D721Med (cell line): Measurements from ENCODE around the gene RREB1.

Experiments used
- DNase-seq: peaks from one replicate; pipeline ENCODE4 v3.0.0; 2011; ENCODE audit warnings: low spot score; ENCODE audit not compliant: insufficient read length
- FAIRE-seq: peaks from 2 replicates; lab custom pipeline; 2011; peaks lifted over from hg19 to GRCh38; lab: Jason Lieb, UNC
- TF ChIP-seq, protein P1 (sequence below): IDR thresholded peaks from 2 replicates; pipeline ENCODE4 v1.5.1; 2012; ENCODE audit warnings: mild to moderate bottlenecking, control low read depth; ENCODE audit not compliant: insufficient read depth; ENCODE audit errors: missing control alignments

Gene RREB1

DNA sequence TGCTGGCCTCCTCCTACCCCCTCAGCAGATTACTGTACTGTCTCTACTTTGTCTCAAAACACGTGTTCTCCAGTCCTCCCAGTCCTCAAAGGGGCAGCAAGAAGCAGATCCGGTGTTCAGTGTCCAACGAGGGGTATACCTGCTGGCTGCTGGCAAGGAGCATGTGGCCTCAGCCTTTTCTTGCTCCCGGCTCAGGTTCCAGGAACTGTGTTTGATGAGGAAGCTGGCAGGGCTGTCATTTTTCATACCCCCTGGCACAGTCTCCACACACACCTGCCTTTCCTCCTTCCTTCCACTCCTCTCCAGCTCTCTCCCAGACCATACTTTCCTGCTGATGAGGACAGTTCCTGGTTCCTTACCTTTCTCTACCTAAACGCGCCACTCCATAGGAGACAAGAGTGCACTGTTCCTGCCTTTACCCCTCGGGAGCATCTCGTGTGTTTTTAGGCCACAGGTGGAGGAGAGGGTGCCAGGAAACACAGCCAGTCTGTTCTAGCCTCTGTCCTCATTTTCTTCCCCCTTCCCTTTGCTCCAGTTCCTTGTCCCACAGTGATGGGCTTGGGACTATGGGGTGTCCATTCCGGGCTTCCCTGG, 128.0 kb downstream of the RREB1 start:
- FAIRE-seq = no peak
- no peak for DNase-seq
- TF ChIP-seq, protein P1, sequence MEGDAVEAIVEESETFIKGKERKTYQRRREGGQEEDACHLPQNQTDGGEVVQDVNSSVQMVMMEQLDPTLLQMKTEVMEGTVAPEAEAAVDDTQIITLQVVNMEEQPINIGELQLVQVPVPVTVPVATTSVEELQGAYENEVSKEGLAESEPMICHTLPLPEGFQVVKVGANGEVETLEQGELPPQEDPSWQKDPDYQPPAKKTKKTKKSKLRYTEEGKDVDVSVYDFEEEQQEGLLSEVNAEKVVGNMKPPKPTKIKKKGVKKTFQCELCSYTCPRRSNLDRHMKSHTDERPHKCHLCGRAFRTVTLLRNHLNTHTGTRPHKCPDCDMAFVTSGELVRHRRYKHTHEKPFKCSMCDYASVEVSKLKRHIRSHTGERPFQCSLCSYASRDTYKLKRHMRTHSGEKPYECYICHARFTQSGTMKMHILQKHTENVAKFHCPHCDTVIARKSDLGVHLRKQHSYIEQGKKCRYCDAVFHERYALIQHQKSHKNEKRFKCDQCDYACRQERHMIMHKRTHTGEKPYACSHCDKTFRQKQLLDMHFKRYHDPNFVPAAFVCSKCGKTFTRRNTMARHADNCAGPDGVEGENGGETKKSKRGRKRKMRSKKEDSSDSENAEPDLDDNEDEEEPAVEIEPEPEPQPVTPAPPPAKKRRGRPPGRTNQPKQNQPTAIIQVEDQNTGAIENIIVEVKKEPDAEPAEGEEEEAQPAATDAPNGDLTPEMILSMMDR = no peak

DNA sequence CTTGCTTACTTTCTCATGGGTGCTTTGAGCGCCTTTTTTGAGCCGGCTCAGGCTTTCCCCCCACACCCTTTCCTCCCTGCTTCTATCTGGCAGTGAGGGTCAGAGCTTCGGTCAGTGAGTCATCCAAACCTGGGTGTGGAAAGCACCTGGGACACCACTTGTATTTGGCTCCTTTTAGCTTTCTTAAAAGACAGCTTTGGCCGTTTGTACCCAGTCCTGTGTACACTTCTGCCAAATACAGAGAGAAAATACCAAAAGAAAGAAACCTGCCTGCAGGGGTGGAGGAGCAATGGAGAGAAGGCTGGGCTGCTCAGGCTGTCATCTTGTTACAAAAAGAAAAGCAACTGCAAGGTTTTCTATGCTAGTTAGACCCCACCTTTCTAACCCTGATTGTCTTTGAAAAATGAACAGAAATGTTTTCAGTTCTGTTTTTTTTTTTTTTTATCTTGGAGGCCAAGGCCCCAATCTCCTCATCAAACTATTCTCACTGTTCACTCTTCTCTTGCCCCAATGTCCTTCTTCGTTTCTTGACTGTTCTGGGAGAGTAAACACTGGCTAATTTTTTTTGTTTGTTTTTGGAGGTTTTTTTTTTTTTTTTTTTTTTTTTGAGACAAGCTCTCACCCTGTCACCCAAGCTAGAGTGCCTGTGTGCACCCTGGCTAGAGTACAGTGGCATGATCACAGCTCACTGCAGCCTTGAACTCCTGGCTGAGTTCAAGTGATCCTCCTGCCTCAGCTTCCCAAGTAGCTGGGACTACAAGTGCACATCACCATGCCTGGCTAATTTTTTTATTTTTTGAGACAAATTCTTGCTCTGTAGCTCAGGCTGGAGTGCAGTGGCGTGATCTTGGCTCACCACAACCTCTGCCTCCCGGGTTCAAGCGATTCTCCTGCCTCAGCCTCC, 128.8 kb downstream of the RREB1 start:
- TF ChIP-seq, protein P1 = no peak
- DNase-seq (no peak), FAIRE-seq (no peak)

DNA sequence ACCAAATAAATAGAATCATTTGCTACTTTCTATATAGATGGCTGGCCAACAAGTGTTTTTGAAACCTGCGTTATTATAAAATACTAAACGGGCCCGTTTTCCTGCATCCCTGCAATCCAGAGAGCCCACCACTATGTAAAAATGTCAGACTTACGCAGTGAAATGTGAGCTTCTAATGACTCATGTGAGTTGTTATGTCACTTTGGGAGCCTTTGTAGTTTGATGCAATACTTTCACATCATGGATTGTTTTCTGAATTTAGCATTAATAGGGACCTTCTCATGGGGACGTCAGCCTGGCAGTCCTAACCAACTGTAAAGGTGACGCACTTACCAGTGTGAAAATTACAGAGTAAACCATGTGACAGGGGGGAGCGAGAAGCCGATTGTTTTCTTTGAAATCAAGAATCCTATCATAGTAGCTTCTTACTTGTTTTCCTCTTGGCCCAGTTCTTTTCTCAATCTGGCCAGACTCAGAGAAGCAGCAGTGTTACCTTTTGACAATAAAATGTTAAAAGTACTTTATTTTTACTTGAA, 130.0 kb downstream of the RREB1 start:
- no peak for FAIRE-seq
- no peak for DNase-seq
- TF ChIP-seq, protein P1 = no peak

DNA sequence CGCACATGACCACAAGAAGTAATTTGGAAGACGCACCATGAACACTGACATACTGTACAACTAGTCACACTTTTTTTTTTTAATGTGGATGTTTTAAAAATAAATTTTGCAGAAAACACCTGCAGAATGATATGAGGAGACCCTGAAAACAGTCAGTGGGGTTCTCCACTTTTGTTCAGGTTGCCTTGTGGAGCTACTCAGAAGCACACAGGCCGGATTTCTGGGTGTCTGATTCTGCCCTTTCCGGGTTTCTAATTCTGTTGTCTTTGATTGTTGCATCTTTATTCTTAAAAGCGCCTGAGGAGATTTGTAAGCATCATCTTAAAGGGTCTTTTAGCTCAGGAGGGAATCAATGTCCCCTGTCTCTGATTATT, 130.8 kb downstream of the RREB1 start:
- no peak for DNase-seq
- TF ChIP-seq, protein P1 = no peak
- no peak for FAIRE-seq

DNA sequence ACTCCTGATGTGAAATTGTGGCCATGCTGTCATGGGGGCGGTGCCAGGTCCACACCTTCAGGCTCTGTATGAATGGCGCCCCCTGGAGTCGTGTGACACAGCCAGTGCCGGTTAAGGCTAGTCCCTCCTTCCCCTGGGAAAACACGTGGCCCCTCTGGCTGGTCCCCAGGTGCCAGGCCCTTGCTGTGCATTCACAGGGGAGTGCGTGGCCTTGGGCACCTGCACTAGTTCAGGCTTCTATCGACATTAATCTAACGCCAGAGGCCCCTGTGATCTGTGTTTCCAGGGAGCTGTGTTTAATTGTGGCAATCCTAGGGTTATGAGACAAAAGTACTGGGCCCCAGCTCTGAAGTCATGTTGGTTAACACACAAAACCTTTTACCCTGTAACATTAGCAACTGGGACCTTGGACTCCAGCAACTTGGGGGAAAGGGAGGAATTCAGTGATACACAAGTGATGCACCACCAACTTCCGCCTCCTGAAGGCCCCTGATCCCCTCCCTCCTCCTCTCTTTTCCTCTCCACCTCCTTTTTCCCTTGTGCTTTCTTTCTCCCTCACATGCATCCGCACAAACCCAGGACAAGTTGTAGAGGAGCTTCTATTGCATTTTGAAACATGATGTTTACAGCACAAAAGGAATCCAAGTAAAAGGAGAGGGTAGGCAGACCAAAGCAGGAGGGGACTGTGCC, 131.3 kb downstream of the RREB1 start:
- DNase-seq (no peak), FAIRE-seq (no peak)
- TF ChIP-seq, protein P1 = peak; percentile 74

DNA sequence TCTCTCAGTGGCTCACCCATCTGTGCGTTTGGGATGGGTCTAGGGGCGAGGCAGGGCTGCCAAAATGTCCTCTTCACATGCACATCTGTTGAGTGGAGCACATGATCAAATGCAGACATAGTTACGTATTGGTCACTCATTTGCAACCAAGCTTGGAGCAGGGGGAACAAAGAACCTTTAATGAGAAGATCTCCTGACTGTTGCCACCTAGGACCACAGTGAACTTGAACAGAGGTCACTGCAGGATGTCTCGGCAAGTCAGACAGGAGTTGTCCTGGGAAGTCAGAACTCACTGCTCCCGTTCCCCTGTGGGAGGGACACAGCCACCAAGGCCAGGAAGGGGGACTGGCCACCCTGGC, 131.8 kb downstream of the RREB1 start:
- TF ChIP-seq, protein P1 = no peak
- FAIRE-seq (no peak), DNase-seq (no peak)
